ENCODE measurements around the gene DAD1. TPM values are rescaled to one million over a fixed set of nuclear protein-coding genes. Genes with fewer than 3 reads are reported as not detected.
"Not testable (repeated sequence)": the region's sequence is repeated elsewhere in the genome, so short reads cannot be mapped to it uniquely, and the experiment has no call there.

The DAD1 gene
- total RNA-seq, 1 donor from 2014 or later: 122 TPM

DNA sequence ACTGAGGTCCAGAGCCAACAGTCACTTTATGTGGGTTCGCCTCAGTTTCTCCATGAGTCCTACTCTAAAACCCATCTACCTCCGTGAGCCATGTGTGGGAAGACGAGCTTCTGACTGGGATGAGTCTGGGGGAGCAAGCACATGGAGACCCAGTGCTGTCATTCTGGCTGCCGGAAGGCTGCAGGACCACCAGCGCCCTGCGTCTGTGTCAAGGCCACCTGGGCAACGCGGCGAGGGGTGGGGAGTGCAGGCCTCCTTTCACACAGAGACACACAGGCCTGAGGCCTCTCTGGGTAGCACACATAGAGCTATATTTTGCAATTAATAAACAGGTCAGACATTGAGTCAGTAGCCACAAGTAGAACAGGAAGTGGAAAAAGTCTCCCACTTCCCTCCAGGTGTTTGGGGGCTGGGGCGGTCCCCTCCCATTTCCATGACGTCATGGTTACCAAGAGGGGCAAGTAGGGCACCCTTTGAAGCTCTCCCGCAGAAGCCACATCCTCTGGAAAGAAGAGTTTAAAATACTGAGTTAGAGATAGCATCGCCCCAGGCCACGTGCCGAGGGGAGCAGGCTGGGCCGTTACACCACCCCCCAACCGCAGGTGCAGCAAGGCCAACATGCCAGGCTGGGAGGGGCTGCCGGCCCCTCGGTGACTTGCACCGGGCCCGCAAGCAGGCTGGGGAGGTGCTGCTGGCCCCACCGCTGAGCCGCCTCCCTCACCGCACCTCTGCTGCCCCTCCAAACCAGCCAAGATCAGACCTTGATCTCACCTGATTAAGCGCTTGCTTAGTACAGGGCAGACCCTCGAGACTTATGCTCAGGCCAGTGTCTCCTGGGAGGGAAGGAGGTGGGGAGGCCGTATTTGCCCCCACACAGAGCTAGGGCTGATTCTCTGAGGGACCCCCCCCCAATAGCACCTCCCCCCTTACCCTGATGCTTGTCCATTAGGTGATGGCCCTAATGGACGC lies 32.7 kb downstream of the DAD1 start:
- Mint-ChIP-seq H3K27ac (ENCODE audit: unreplicated experiment) (no peak overlapping the region), H3K9me3 (ENCODE audit: unreplicated experiment) (peaks cover 4% of the 10 kb centered on the region), H3K36me3 (ENCODE audit: unreplicated experiment) (no peaks in the 10 kb centered on the region), H3K4me1 (ENCODE audit: low read depth, unreplicated experiment) (peaks cover 3% of the 10 kb centered on the region), H3K4me3 (ENCODE audit: unreplicated experiment) (no peak overlapping the region), H3K27me3 (ENCODE audit: unreplicated experiment) (peaks cover 8% of the 10 kb centered on the region)
- DNase-seq: no peak
- TF ChIP-seq, protein P1, sequence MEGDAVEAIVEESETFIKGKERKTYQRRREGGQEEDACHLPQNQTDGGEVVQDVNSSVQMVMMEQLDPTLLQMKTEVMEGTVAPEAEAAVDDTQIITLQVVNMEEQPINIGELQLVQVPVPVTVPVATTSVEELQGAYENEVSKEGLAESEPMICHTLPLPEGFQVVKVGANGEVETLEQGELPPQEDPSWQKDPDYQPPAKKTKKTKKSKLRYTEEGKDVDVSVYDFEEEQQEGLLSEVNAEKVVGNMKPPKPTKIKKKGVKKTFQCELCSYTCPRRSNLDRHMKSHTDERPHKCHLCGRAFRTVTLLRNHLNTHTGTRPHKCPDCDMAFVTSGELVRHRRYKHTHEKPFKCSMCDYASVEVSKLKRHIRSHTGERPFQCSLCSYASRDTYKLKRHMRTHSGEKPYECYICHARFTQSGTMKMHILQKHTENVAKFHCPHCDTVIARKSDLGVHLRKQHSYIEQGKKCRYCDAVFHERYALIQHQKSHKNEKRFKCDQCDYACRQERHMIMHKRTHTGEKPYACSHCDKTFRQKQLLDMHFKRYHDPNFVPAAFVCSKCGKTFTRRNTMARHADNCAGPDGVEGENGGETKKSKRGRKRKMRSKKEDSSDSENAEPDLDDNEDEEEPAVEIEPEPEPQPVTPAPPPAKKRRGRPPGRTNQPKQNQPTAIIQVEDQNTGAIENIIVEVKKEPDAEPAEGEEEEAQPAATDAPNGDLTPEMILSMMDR (IDR thresholded peaks at IDR 0.05; ENCODE audit: partially characterized antibody, unreplicated experiment): no peak

DNA sequence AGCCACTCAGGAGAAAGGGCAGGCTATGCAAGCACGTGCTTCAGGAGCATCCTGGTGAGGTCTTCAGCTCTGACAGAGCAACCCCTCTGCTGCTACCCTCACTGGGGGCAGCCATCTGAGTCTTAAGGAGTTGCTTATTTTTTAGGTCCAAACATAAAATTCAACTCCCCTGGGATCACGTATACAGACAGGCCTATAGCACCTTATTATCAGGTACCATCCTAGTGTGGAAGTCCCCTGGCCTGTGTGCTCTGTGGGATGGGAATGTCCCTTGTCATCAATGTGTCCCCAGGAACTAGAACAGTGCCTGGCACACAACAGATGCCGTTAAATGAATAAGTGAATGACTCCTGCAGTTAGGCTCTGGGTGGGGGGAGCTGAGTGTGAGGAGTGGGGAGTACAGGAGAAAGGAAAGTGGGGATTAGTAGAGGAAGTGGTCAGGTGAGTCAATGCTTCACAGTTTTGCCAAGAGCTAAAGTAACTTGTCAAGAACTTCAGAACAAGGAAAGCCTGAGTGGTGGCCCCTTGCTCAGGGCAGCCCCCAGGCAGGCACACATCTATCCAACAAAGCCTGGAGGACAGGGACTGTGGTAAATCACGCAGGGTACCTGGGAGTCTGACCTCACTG lies 33.5 kb downstream of the DAD1 start:
- TF ChIP-seq, protein P1 (IDR thresholded peaks at IDR 0.05; ENCODE audit: partially characterized antibody, unreplicated experiment): no peak
- Mint-ChIP-seq H3K4me3 (ENCODE audit: unreplicated experiment) (no peak overlapping the region), H3K27me3 (ENCODE audit: unreplicated experiment) (peaks cover 9% of the 10 kb centered on the region), H3K27ac (ENCODE audit: unreplicated experiment) (no peak overlapping the region), H3K4me1 (ENCODE audit: low read depth, unreplicated experiment) (peaks cover 7% of the 10 kb centered on the region), H3K36me3 (ENCODE audit: unreplicated experiment) (no peaks in the 10 kb centered on the region), H3K9me3 (ENCODE audit: unreplicated experiment) (peaks cover 7% of the 10 kb centered on the region)
- DNase-seq: no peak

DNA sequence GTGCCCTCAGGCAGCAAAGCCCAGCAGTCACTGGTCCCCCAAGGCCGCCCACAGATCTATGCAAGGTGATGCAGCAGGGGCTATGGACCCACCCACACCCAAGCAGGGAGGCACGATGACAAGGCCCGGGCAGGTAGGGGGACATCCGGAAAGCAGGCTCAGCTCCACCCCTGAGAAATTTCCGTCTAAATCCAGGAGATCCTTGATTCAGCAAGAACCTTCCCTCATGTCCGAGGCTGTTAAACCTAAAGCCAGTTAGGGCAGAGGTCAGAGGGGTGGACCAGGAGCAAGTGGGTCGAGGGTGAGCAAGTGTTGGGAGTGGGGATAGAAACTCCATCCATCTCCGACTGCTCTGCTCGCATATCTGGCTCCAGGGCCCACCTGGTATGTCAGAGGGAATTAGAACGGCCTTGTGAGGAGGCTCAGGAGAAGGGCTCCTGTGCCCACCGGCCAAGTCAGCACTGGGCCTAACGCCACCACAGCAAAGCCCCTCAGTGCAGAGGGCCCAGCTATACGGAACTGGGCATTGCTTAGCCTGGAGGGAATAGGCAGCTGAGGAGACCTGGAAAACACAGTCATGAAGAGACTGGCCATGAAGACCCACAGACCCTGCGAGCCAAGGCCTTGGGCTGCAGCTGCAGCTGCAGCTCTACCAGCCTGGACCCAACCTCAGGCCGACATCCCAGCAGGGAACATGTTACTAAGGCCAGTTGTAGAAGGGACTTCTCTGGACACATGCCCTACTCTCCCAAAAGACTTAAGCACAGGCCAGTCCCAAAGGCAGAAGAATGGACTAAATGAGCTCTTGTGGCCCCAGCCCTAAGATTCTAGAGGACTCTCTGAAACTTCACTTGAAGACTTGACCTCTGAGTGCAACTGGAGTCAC lies 34.3 kb downstream of the DAD1 start:
- Mint-ChIP-seq H3K4me3 (ENCODE audit: unreplicated experiment) (no peak overlapping the region), H3K36me3 (ENCODE audit: unreplicated experiment) (no peaks in the 10 kb centered on the region), H3K27ac (ENCODE audit: unreplicated experiment) (no peak overlapping the region), H3K27me3 (ENCODE audit: unreplicated experiment) (peaks cover 8% of the 10 kb centered on the region), H3K4me1 (ENCODE audit: low read depth, unreplicated experiment) (peaks cover 10% of the 10 kb centered on the region), H3K9me3 (ENCODE audit: unreplicated experiment) (peaks cover 7% of the 10 kb centered on the region)
- DNase-seq: no peak
- TF ChIP-seq, protein P1 (IDR thresholded peaks at IDR 0.05; ENCODE audit: partially characterized antibody, unreplicated experiment): no peak

DNA sequence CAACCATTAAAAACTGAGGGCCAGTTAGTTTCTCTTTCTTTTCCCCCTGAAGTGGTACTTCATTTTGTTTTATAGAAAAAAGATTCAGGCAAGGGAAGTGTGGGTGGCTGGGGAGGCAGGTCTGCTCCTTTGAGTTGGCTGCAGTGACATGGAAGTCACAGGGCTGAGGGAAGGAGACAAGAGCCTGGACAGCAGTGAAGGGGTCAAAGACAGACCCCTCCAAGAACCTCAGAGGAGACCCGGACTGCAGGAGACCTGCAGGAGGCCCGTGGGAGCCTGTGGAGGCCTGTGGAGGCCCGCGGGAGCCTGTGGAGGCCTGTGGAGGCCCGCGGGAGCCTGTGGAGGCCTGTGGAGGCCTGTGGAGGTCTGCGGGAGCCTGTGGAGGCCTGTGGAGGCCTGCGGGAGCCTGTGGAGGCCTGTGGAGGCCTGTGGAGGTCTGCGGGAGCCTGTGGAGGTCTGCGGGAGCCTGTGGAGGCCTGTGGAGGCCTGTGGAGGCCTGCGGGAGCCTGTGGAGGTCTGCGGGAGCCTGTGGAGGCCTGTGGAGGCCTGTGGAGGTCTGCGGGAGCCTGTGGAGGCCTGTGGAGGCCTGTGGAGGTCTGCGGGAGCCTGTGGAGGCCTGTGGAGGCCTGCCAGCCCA lies 35.0 kb downstream of the DAD1 start:
- not testable (repeated sequence) for DNase-seq; H3K36me3 Mint-ChIP-seq (ENCODE audit: unreplicated experiment); H3K9me3 Mint-ChIP-seq (ENCODE audit: unreplicated experiment); H3K27ac Mint-ChIP-seq (ENCODE audit: unreplicated experiment); H3K4me3 Mint-ChIP-seq (ENCODE audit: unreplicated experiment); H3K27me3 Mint-ChIP-seq (ENCODE audit: unreplicated experiment)
- peaks cover 10% of the 10 kb centered on the region for H3K4me1 Mint-ChIP-seq (ENCODE audit: low read depth, unreplicated experiment)

DNA sequence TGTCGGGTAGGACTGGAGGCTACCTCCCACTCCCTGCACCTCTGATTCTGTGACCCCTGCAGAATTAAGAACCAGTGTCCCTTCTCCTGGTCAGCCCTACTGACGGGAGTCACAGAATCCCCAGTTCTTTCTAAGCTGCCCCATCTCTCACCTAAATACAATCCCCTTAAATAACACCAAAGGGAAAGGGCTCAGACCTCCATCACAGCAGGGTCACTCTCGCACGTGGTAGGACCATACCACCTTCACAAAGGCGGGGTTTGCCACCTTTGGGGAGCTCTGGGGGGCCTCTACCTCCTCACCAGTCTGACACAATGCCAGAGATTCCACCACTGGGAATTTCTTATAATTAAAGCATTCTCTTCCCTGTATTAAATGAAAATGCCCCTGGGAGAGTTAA lies 35.6 kb downstream of the DAD1 start:
- Mint-ChIP-seq H3K4me1 (ENCODE audit: low read depth, unreplicated experiment) (peaks cover 10% of the 10 kb centered on the region), H3K4me3 (ENCODE audit: unreplicated experiment) (no peak overlapping the region), H3K36me3 (ENCODE audit: unreplicated experiment) (no peaks in the 10 kb centered on the region), H3K27me3 (ENCODE audit: unreplicated experiment) (peaks cover 10% of the 10 kb centered on the region), H3K27ac (ENCODE audit: unreplicated experiment) (no peak overlapping the region), H3K9me3 (ENCODE audit: unreplicated experiment) (peaks cover 7% of the 10 kb centered on the region)
- TF ChIP-seq, protein P1 (IDR thresholded peaks at IDR 0.05; ENCODE audit: partially characterized antibody, unreplicated experiment): no peak
- DNase-seq: no peak

Measured in glutamatergic neuron (in vitro differentiated cells).